Peyer's patch (tissue), 4 donors: ENCODE results near the gene ADCY9.

ENCODE experiments used
- CTCF ChIP-seq, 6 experiments: fragments of 450-650 bp in 4 of 6; fragments of 200-600 bp in 2 of 6; sonication (generic) in 1 of 6; IDR thresholded peaks; one replicate each; pipeline ENCODE4 v1.5.1; 2017 to 2019; ENCODE audit warnings: antibody characterized with exemption in 6 of 6, mild to moderate bottlenecking in 3 of 6, moderate library complexity in 1 of 6
- POLR2A ChIP-seq, 2 donors: fragments of 450-650 bp; IDR thresholded peaks; one replicate each; pipeline ENCODE4 v1.5.1; 2017; ENCODE audit warnings: antibody characterized with exemption in 2 of 2, mild to moderate bottlenecking in 2 of 2, moderate library complexity in 2 of 2

- TF ChIP-seq CTCF (IDR thresholded peaks at IDR 0.05) (peak in 1 of 6 experiments; percentile 9), POLR2A (IDR thresholded peaks at IDR 0.05) (no peak)
These were observed 94.3 kb downstream of the ADCY9 start for GRCh38 chr16:4021916-4022315.
